HepG2 (cell line): ENCODE data around the gene FAM83D. TPM values are rescaled to one million over a fixed set of nuclear protein-coding genes. Genes with fewer than 3 reads are reported as not detected.

ENCODE experiments used
- MED8 ChIP-seq: sonication (generic); formaldehyde crosslinking; IDR thresholded peaks from 2 replicates; pipeline ENCODE4 v1.8.1; 2023; ENCODE audit warnings: mild to moderate bottlenecking, missing genetic modification reagents; ENCODE audit not compliant: insufficient replicate concordance
- ZNF234 ChIP-seq: sonication (generic); formaldehyde crosslinking; conservative IDR thresholded peaks from 2 replicates; pipeline ENCODE4 v1.5.1; 2020; ENCODE audit warnings: mild to moderate bottlenecking, missing genetic modification reagents
- ZNF891 ChIP-seq: sonication (generic); formaldehyde crosslinking; IDR thresholded peaks from 2 replicates; pipeline ENCODE4 v1.5.0; 2020; ENCODE audit warnings: mild to moderate bottlenecking, missing genetic modification reagents
- polyA plus RNA-seq, 8 experiments: library from polyadenylated mRNA; depleted of rRNA in 3 of 8; stranded (reverse) in 7 of 8; unstranded in 1 of 8; fragments of >200 nt; fragmentation: Illumina TruSeq in 4 of 8; extraction: Trizol in 4 of 8; gene quantifications; 2 replicates each; pipeline versions ENCODE4 v1.2.1 to v1.2.3, GENCODE V29; 2011 to 2016; ENCODE audit warnings: low read depth in 4 of 8, missing spikeins in 1 of 8, mixed read lengths in 1 of 8; ENCODE audit not compliant: insufficient read depth in 1 of 8
- total RNA-seq, 5 experiments: library from RNA; depleted of rRNA; stranded (reverse); fragments of >200 nt; fragmentation: Illumina TruSeq; extraction: Trizol; gene quantifications; 2 replicates each; pipeline ENCODE4 v1.2.3, GENCODE V29; 2016; ENCODE audit warnings: low read depth in 1 of 5
- TF ChIP-seq, protein P1 (sequence below), 2 experiments: fragments of 450-650 bp in 1 of 2; sonication (generic) in 1 of 2; formaldehyde crosslinking in 1 of 2; IDR thresholded peaks; 2 replicates each; pipeline versions ENCODE4 v1.6.1 to v1.8.0; 2016 to 2022; ENCODE audit warnings: antibody characterized with exemption in 1 of 2, mild to moderate bottlenecking in 1 of 2, missing genetic modification reagents in 1 of 2
- TF ChIP-seq, protein P2 (sequence below): sonication (generic); formaldehyde crosslinking; conservative IDR thresholded peaks from 2 replicates; pipeline ENCODE4 v1.4.0; 2020; ENCODE audit warnings: missing genetic modification reagents
- TF ChIP-seq, protein P3 (sequence below): sonication (generic); formaldehyde crosslinking; IDR thresholded peaks from 2 replicates; pipeline ENCODE4 v1.4.0; 2020; ENCODE audit warnings: mild to moderate bottlenecking, missing genetic modification reagents
- TF ChIP-seq, protein P4 (sequence below): sonication (generic); formaldehyde crosslinking; IDR thresholded peaks from 2 replicates; pipeline ENCODE4 v1.4.0; 2020; ENCODE audit warnings: missing genetic modification reagents, borderline replicate concordance

Gene FAM83D
- total and polyA plus RNA-seq, 2 of the 13 experiments (the other 11 are each of a cell fraction or from before 2014, with no cell fraction given) = 51.4 to 64.0 TPM

DNA sequence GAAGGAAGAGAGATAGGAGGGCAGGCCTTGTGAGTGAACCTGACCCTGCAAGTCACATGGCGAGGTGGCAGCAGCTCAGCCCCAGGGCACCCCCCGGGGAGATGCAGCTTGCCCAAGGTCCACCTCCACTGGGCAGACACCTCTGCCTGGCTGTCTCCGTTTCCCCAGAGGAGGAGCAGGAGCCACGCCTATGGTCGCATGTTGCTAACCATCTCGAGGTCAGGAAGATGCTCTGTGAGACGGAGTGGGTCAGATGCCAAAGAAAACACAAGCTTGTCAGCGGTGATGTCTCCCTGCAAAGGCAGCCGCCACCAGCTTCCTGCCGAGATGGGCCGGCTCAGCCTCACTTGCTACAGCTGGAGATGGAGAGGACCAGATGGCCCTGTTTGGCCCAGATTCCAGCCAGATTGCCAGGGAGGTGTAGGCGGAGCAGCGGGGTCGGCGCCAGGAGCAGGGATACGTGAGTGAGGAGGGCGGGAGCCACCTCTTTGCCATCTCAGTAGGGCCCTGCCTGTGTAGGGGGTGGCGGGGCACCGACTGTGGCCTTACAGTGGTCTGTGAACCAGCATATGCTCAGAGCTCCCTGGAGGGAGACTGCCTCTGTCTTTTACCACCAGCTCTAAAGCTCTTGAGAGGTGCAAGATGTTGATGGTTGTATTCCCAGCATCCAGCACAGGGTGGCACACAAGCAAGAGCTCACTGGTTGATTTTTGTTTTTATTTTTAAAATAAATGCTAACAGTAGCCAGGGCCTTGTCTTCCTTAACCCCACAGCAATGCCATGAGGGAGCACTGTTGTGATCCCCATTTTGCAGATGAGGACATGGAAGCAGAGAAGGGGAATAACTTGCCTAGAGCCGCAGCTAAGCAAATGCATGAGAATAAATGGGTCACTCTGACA is 42.9 kb upstream of the FAM83D start (continued):
- TF ChIP-seq, protein P1, sequence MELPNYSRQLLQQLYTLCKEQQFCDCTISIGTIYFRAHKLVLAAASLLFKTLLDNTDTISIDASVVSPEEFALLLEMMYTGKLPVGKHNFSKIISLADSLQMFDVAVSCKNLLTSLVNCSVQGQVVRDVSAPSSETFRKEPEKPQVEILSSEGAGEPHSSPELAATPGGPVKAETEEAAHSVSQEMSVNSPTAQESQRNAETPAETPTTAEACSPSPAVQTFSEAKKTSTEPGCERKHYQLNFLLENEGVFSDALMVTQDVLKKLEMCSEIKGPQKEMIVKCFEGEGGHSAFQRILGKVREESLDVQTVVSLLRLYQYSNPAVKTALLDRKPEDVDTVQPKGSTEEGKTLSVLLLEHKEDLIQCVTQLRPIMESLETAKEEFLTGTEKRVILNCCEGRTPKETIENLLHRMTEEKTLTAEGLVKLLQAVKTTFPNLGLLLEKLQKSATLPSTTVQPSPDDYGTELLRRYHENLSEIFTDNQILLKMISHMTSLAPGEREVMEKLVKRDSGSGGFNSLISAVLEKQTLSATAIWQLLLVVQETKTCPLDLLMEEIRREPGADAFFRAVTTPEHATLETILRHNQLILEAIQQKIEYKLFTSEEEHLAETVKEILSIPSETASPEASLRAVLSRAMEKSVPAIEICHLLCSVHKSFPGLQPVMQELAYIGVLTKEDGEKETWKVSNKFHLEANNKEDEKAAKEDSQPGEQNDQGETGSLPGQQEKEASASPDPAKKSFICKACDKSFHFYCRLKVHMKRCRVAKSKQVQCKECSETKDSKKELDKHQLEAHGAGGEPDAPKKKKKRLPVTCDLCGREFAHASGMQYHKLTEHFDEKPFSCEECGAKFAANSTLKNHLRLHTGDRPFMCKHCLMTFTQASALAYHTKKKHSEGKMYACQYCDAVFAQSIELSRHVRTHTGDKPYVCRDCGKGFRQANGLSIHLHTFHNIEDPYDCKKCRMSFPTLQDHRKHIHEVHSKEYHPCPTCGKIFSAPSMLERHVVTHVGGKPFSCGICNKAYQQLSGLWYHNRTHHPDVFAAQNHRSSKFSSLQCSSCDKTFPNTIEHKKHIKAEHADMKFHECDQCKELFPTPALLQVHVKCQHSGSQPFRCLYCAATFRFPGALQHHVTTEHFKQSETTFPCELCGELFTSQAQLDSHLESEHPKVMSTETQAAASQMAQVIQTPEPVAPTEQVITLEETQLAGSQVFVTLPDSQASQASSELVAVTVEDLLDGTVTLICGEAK (IDR thresholded peaks at IDR 0.05) = no peak
- TF ChIP-seq, protein P1 (CRISPR knock-in tag; IDR thresholded peaks at IDR 0.05) = 0 out of 2 replicates have a peak, but pooled peaks have one; percentile 42
- TF ChIP-seq, protein P2, sequence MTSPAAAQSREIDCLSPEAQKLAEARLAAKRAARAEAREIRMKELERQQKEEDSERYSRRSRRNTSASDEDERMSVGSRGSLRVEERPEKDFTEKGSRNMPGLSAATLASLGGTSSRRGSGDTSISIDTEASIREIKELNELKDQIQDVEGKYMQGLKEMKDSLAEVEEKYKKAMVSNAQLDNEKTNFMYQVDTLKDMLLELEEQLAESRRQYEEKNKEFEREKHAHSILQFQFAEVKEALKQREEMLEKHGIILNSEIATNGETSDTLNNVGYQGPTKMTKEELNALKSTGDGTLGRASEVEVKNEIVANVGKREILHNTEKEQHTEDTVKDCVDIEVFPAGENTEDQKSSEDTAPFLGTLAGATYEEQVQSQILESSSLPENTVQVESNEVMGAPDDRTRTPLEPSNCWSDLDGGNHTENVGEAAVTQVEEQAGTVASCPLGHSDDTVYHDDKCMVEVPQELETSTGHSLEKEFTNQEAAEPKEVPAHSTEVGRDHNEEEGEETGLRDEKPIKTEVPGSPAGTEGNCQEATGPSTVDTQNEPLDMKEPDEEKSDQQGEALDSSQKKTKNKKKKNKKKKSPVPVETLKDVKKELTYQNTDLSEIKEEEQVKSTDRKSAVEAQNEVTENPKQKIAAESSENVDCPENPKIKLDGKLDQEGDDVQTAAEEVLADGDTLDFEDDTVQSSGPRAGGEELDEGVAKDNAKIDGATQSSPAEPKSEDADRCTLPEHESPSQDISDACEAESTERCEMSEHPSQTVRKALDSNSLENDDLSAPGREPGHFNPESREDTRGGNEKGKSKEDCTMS (CRISPR knock-in tag) = no peak
- TF ChIP-seq ZNF234 (CRISPR knock-in tag) (no peak), ZNF891 (CRISPR knock-in tag) (peak; percentile 21; the same call in 1 of the 2 replicates), MED8 (peak; percentile 21)
- TF ChIP-seq, protein P3, sequence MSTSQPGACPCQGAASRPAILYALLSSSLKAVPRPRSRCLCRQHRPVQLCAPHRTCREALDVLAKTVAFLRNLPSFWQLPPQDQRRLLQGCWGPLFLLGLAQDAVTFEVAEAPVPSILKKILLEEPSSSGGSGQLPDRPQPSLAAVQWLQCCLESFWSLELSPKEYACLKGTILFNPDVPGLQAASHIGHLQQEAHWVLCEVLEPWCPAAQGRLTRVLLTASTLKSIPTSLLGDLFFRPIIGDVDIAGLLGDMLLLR (CRISPR knock-in tag) = 0 out of 2 replicates have a peak, but pooled peaks have one; percentile 21
- TF ChIP-seq, protein P4, sequence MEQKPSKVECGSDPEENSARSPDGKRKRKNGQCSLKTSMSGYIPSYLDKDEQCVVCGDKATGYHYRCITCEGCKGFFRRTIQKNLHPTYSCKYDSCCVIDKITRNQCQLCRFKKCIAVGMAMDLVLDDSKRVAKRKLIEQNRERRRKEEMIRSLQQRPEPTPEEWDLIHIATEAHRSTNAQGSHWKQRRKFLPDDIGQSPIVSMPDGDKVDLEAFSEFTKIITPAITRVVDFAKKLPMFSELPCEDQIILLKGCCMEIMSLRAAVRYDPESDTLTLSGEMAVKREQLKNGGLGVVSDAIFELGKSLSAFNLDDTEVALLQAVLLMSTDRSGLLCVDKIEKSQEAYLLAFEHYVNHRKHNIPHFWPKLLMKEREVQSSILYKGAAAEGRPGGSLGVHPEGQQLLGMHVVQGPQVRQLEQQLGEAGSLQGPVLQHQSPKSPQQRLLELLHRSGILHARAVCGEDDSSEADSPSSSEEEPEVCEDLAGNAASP (CRISPR knock-in tag) = no peak
